GM12891 (cell line): ENCODE results near the gene TMEM74B.

Source experiments
- POLR2A ChIP-seq: IDR thresholded peaks from 2 replicates; pipeline ENCODE4 v1.6.1; 2011; ENCODE audit warnings: low read depth, low read length, control low read depth
- POLR2AphosphoS5 ChIP-seq: IDR thresholded peaks from 2 replicates; pipeline ENCODE4 v1.6.1; 2011; ENCODE audit warnings: low read depth, low read length, control low read depth
- POU2F2 ChIP-seq: IDR thresholded peaks from 2 replicates; pipeline ENCODE4 v1.6.1; 2011; ENCODE audit warnings: low read depth, mild to moderate bottlenecking, control low read depth, low read length, moderate library complexity
- SPI1 ChIP-seq: IDR thresholded peaks from 2 replicates; pipeline ENCODE4 v1.6.1; 2011; ENCODE audit warnings: low read depth, low read length, control low read depth
- TAF1 ChIP-seq: IDR thresholded peaks from 2 replicates; pipeline ENCODE4 v1.6.1; 2011; ENCODE audit warnings: low read depth, low read length, control low read depth

DNA sequence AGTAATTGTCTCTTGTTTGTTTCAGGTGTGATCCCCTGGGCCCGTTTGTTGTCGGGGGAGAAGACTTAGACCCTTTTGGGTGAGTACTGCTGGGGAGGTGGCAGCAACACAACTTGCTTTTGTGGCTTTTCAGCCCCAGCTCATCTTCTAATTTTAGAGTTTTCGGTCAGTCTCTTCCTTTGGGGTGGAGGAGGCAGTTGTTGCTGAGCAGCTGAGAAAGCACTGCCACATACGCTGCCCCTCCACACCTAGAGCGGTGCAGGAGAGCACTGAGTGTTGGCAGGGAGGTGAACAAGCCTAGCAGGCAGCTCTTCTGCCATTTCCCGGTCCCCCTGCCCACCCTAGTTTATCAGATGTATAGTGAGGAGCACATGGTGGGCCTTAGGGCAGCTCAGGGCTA lies 21.7 kb downstream of the TMEM74B start:
- TF ChIP-seq POLR2A (no peak), TAF1 (no peak), POLR2AphosphoS5 (no peak), SPI1 (no peak), POU2F2 (no peak)
